ENCODE measurements around the gene PDE4A.
"Not testable (repeated sequence)": the region's sequence is repeated elsewhere in the genome, so short reads cannot be mapped to it uniquely, and the experiment has no call there.

Gene PDE4A

GRCh38 chr19:10452726-10453618 is 32.6 kb downstream of the PDE4A start:
- ChIA-PET POLR2A (no interaction called here), CTCF (interaction anchor here (0.6 to 1.8 kb wide), 4 partner anchors 17 to 36 kb away, joined by 3 to 6 read pairs (median 3); no protein-coding TSS in a partner anchor)
- no peak for TF ChIP-seq CTCF (IDR thresholded peaks at IDR 0.05; ENCODE audit: insufficient read depth, low read length, missing control alignments)
- no peak overlapping the region for H3K4me3 ChIP-seq (ENCODE audit: low read depth, low read length)
- no peak for DNase-seq (ENCODE audit: low read depth, low spot score)

GRCh38 chr19:10453852-10454251 is 33.5 kb downstream of the PDE4A start:
- no peak overlapping the region for H3K4me3 ChIP-seq (ENCODE audit: low read depth, low read length)
- TF ChIP-seq CTCF (IDR thresholded peaks at IDR 0.05; ENCODE audit: insufficient read depth, low read length, missing control alignments), result no peak
- ChIA-PET POLR2A (interaction anchor here (0.5 kb wide), 1 partner anchor 1994 kb away, joined by 3 read pairs; no protein-coding TSS in a partner anchor), CTCF (interaction anchor here (0.9 to 1.8 kb wide), 5 partner anchors 18 to 37 kb away, joined by 3 to 7 read pairs (median 4); no protein-coding TSS in a partner anchor)
- DNase-seq (ENCODE audit: low read depth, low spot score), result no peak

GRCh38 chr19:10454267-10454666 is 33.9 kb downstream of the PDE4A start:
- TF ChIP-seq CTCF (IDR thresholded peaks at IDR 0.05; ENCODE audit: insufficient read depth, low read length, missing control alignments), result no peak
- H3K4me3 ChIP-seq (ENCODE audit: low read depth, low read length), result no peak overlapping the region
- no peak for DNase-seq (ENCODE audit: low read depth, low spot score)
- POLR2A ChIA-PET, result interaction anchor here (0.5 kb wide), 1 partner anchor 1995 kb away, joined by 3 read pairs; no protein-coding TSS in a partner anchor
- CTCF ChIA-PET, result interaction anchor here (0.9 to 1.8 kb wide), 6 partner anchors 17 to 38 kb away, joined by 3 to 7 read pairs (median 4); no protein-coding TSS in a partner anchor

- POLR2A ChIA-PET, result interaction anchor here (0.6 kb wide), 1 partner anchor 11 kb away, joined by 4 read pairs; no protein-coding TSS in a partner anchor
- CTCF ChIA-PET, result interaction anchor here (0.8 to 1.8 kb wide), 5 partner anchors 14 to 43 kb away, joined by 3 to 6 read pairs (median 5); no protein-coding TSS in a partner anchor
Measured at GRCh38 chr19:10458733-10459132, 38.4 kb downstream of the PDE4A start.

GRCh38 chr19:10460714-10461046 is 40.3 kb downstream of the PDE4A start:
- TF ChIP-seq CTCF (IDR thresholded peaks at IDR 0.05; ENCODE audit: insufficient read depth, low read length, missing control alignments), result no peak
- no peak for DNase-seq (ENCODE audit: low read depth, low spot score)
- ChIA-PET CTCF (interaction anchor here (1.4 to 2.3 kb wide), 2 partner anchors 23 to 56 kb away, joined by 4 to 8 read pairs; no protein-coding TSS in a partner anchor), POLR2A (no interaction called here)
- H3K4me3 ChIP-seq (ENCODE audit: low read depth, low read length), result no peak overlapping the region

More at GRCh38 chr19:10458733-10459132, 38.4 kb downstream of the PDE4A start:
- not testable (repeated sequence) for DNase-seq (ENCODE audit: low read depth, low spot score); H3K4me3 ChIP-seq (ENCODE audit: low read depth, low read length)

GRCh38 chr19:10461047-10461949 is 41.0 kb downstream of the PDE4A start:
- H3K4me3 ChIP-seq (ENCODE audit: low read depth, low read length), result peak overlapping the region; percentile 61
- POLR2A ChIA-PET, result no interaction called here
- no peak for TF ChIP-seq CTCF (IDR thresholded peaks at IDR 0.05; ENCODE audit: insufficient read depth, low read length, missing control alignments)
- CTCF ChIA-PET, result interaction anchor here (0.8 to 2.3 kb wide), 4 partner anchors 22 to 56 kb away, joined by 3 to 8 read pairs (median 4); no protein-coding TSS in a partner anchor
- no peak for DNase-seq (ENCODE audit: low read depth, low spot score)

GRCh38 chr19:10462042-10462441 is 41.7 kb downstream of the PDE4A start:
- H3K4me3 ChIP-seq (ENCODE audit: low read depth, low read length); DNase-seq (ENCODE audit: low read depth, low spot score); POLR2A ChIA-PET: not testable (repeated sequence)
- CTCF ChIA-PET, result interaction anchor here (0.8 to 2.3 kb wide), 5 partner anchors 14 to 57 kb away, joined by 3 to 8 read pairs (median 4); no protein-coding TSS in a partner anchor

Measured in AG04449 (cell line).